Measurements from ENCODE around the gene SNRPD1.

DNA sequence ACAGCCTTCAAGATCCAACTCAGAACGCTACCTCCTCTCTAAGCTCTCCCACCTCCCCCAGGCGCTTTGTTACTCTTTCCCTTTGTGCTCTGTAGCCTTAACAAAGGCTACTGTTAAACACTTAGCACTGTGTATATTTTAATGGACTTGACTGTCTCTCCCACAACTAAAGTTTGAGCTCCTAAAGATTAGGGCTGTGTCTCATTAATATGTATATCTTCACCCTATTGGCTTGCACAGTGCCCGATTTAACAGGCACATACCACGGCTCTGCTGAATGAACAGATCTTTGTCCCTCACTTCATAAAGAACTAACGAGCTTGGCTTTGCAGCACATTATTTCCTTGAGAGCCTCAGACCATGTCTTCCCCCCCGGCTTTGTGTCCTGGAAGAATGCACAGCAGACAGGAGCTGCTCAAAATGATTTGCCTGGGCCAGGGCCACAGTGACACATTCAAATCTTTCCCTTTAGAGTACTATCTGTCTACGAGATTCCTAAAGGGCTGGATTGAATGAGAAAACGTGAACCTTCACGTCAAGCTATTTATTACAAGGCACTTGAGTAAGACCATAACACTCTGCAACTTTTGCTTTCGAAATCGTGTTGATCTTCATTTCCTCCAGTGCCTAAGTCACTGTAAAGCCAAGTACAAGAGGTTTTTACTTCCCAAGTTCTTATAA lies 70.4 kb downstream of the SNRPD1 start:
- TF ChIP-seq, protein P1, sequence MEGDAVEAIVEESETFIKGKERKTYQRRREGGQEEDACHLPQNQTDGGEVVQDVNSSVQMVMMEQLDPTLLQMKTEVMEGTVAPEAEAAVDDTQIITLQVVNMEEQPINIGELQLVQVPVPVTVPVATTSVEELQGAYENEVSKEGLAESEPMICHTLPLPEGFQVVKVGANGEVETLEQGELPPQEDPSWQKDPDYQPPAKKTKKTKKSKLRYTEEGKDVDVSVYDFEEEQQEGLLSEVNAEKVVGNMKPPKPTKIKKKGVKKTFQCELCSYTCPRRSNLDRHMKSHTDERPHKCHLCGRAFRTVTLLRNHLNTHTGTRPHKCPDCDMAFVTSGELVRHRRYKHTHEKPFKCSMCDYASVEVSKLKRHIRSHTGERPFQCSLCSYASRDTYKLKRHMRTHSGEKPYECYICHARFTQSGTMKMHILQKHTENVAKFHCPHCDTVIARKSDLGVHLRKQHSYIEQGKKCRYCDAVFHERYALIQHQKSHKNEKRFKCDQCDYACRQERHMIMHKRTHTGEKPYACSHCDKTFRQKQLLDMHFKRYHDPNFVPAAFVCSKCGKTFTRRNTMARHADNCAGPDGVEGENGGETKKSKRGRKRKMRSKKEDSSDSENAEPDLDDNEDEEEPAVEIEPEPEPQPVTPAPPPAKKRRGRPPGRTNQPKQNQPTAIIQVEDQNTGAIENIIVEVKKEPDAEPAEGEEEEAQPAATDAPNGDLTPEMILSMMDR (IDR thresholded peaks at IDR 0.05 in 2 of 3, conservative IDR thresholded peaks at IDR 0.05 in 1 of 3; ENCODE audit: borderline replicate concordance in 1 of 3, insufficient read depth in 1 of 3, low read depth in 2 of 3, low read length in 2 of 3) = no peak
- TF ChIP-seq, protein P2, sequence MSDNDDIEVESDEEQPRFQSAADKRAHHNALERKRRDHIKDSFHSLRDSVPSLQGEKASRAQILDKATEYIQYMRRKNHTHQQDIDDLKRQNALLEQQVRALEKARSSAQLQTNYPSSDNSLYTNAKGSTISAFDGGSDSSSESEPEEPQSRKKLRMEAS (IDR thresholded peaks at IDR 0.05) = no peak
- TF ChIP-seq POLR2A (IDR thresholded peaks at IDR 0.05; ENCODE audit: borderline replicate concordance, extremely low read depth, insufficient read depth, insufficient read length) = no peak
- TF ChIP-seq RAD21 (IDR thresholded peaks at IDR 0.05; ENCODE audit: low read depth) = no peak
- TF ChIP-seq SRF (IDR thresholded peaks at IDR 0.05; ENCODE audit: low read depth) = no peak
- TF ChIP-seq POLR2AphosphoS5 (IDR thresholded peaks at IDR 0.05; ENCODE audit: low read depth, low read length) = no peak
- TF ChIP-seq SP1 (IDR thresholded peaks at IDR 0.05; ENCODE audit: low read depth) = no peak
- TF ChIP-seq, protein P3, sequence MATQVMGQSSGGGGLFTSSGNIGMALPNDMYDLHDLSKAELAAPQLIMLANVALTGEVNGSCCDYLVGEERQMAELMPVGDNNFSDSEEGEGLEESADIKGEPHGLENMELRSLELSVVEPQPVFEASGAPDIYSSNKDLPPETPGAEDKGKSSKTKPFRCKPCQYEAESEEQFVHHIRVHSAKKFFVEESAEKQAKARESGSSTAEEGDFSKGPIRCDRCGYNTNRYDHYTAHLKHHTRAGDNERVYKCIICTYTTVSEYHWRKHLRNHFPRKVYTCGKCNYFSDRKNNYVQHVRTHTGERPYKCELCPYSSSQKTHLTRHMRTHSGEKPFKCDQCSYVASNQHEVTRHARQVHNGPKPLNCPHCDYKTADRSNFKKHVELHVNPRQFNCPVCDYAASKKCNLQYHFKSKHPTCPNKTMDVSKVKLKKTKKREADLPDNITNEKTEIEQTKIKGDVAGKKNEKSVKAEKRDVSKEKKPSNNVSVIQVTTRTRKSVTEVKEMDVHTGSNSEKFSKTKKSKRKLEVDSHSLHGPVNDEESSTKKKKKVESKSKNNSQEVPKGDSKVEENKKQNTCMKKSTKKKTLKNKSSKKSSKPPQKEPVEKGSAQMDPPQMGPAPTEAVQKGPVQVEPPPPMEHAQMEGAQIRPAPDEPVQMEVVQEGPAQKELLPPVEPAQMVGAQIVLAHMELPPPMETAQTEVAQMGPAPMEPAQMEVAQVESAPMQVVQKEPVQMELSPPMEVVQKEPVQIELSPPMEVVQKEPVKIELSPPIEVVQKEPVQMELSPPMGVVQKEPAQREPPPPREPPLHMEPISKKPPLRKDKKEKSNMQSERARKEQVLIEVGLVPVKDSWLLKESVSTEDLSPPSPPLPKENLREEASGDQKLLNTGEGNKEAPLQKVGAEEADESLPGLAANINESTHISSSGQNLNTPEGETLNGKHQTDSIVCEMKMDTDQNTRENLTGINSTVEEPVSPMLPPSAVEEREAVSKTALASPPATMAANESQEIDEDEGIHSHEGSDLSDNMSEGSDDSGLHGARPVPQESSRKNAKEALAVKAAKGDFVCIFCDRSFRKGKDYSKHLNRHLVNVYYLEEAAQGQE (IDR thresholded peaks at IDR 0.05; ENCODE audit: low read depth) = no peak
- no peak for TF ChIP-seq SIN3A (IDR thresholded peaks at IDR 0.05; ENCODE audit: low read depth)
- no peak for TF ChIP-seq EZH2phosphoT487 (IDR thresholded peaks at IDR 0.05; ENCODE audit: borderline replicate concordance)
- no peak for TF ChIP-seq YY1 (IDR thresholded peaks at IDR 0.05; ENCODE audit: extremely low read depth, insufficient replicate concordance, low read depth, low read length)
- TF ChIP-seq CBX3 (IDR thresholded peaks at IDR 0.05; ENCODE audit: low read depth) = no peak

Measured in HCT116 (cell line).